Muscle of leg (tissue), 11 donors: ENCODE results near the gene MBNL2. TPM values are rescaled to one million over a fixed set of nuclear protein-coding genes. Genes with fewer than 3 reads are reported as not detected.

ENCODE experiments used
- DNase-seq: peaks from one replicate; pipeline ENCODE4 v3.0.0; 2013
- H3K27ac ChIP-seq: one replicate; pipeline ENCODE4 v1.5.1; 2013; ENCODE audit warnings: mild to moderate bottlenecking, low read length, control low read depth
- H3K27me3 ChIP-seq: one replicate; pipeline ENCODE4 v1.6.1; 2013; ENCODE audit warnings: low read length; ENCODE audit not compliant: control insufficient read depth, insufficient read depth
- H3K36me3 ChIP-seq: one replicate; pipeline ENCODE4 v1.6.1; 2013; ENCODE audit warnings: low read length; ENCODE audit not compliant: control insufficient read depth, insufficient read depth
- H3K4me1 ChIP-seq: one replicate; pipeline ENCODE4 v1.6.1; 2013; ENCODE audit warnings: low read length; ENCODE audit not compliant: control insufficient read depth, insufficient read depth
- H3K4me3 ChIP-seq: one replicate; pipeline ENCODE4 v1.5.1; 2013; ENCODE audit warnings: low read length, control low read depth
- H3K9me3 ChIP-seq: replicated peaks from 2 replicates; pipeline ENCODE4 v1.6.1; 2013; ENCODE audit warnings: low read depth, low read length; ENCODE audit not compliant: control insufficient read depth
- whole genome bisulfite sequencing: methylation state at CpG from one replicate; pipeline ENCODE4 v1.1.5; 2013; ENCODE audit warnings: missing lambda C conversion rate; ENCODE audit not compliant: insufficient coverage; 5-methylcytosine and 5-hydroxymethylcytosine counted together
- polyA plus RNA-seq, 8 donors: library from polyadenylated mRNA; unstranded; fragments of 120-200 nt; gene quantifications; one replicate each; pipeline versions ENCODE4 v1.2.1 to v1.2.3, GENCODE V29; 2013; ENCODE audit warnings: inconsistent platforms in 1 of 8, low replicate concordance in 1 of 8; ENCODE audit not compliant: insufficient read length in 8 of 8, insufficient read depth in 1 of 8
- total RNA-seq: library from RNA; stranded (reverse); fragments of 120-200 nt; gene quantifications from one replicate; pipeline ENCODE4 v1.2.4, GENCODE V29; 2013

MBNL2 gene
- total and polyA plus RNA-seq, 9 donors: 20.1 to 37.0 (median 26.8) TPM

DNA sequence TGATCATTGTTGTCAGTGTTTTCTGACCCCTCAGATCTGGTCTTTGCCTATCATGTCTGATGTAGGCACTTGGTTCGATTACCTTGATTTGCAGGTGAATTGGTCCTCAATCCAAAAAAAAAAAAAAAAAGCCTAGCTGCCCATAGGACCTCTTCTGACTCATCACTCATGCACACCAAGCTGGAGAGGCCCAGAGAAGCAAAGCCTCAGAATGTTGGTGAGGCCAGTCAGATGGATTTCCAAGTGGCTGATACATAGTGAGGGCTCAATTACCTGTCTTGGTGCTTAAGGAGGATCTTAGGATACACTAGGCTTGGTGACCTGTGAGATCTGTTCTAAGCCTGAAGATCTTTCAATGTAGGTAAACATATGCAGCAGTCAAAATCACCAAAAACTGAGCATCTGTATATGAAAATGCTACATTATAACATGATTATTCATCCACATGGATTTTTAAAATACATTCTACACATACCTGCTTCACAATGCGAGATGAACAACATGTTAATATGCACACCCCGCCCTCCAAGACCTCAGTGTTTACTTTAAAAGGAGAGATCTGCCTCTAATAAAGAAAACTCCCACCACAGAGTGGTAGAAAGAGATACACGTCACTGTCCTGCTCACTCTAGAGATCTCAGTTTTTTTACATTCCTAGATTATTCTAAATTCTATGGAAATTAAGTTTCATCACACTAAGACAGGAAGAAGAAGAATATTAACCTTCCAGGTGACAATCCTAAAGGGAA lies 132.0 kb downstream of the MBNL2 start:
- Histone ChIP-seq H3K27me3 (no peaks in the 10 kb centered on the region), H3K9me3 (peaks cover 9% of the 10 kb centered on the region), H3K36me3 (peaks cover 31% of the 10 kb centered on the region), H3K4me3 (no peak overlapping the region), H3K27ac (no peak overlapping the region), H3K4me1 (no peaks in the 10 kb centered on the region)
- no peak for DNase-seq
- WGBS: no CpG with 5 or more reads among the region's 4 CpGs

- Histone ChIP-seq H3K36me3 (peaks cover 26% of the 10 kb centered on the region), H3K4me1 (no peaks in the 10 kb centered on the region), H3K27me3 (no peaks in the 10 kb centered on the region), H3K4me3 (no peak overlapping the region), H3K27ac (no peak overlapping the region), H3K9me3 (peaks cover 9% of the 10 kb centered on the region)
- 93% methylated on average over 3 of the region's 5 CpGs for WGBS
- DNase-seq: no peak
These were observed 132.7 kb downstream of the MBNL2 start for GRCh38 chr13:97354808-97355207.

DNA sequence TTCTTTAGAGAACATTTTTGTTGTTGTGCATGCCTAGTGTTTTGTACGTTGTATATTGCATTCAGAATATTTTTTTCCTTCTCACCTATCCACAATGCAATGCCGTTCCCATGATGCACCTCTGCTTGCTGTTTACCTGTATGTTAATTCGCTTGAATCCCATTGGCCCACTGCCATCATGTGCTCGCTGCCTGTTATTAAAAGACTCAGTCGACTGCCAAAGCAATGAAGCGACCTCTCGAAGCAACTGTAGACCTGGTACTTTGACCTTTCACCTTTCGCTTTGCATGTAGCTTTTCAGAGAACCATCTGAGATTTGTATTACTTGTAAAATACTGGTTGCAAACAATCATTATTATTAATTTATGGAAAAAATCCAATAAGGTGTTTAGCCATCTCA lies 134.5 kb downstream of the MBNL2 start:
- 92% methylated on average over 3 of the region's 8 CpGs for WGBS
- DNase-seq: no peak
- peaks cover 18% of the 10 kb centered on the region for H3K36me3 ChIP-seq

GRCh38 chr13:97359181-97360057 lies 137.3 kb downstream of the MBNL2 start:
- no CpG with 5 or more reads among the region's 8 CpGs for WGBS
- Histone ChIP-seq H3K27me3 (no peaks in the 10 kb centered on the region), H3K36me3 (peaks cover 22% of the 10 kb centered on the region), H3K4me1 (no peaks in the 10 kb centered on the region), H3K4me3 (no peak overlapping the region), H3K27ac (no peak overlapping the region), H3K9me3 (no peaks in the 10 kb centered on the region)
- DNase-seq: peak; percentile 85

More for the DNA sequence above, 134.5 kb downstream of the MBNL2 start:
- H3K9me3 ChIP-seq: no peaks in the 10 kb centered on the region
- no peak overlapping the region for H3K27ac ChIP-seq
- H3K4me3 ChIP-seq: no peak overlapping the region
- no peaks in the 10 kb centered on the region for H3K4me1 ChIP-seq
- no peaks in the 10 kb centered on the region for H3K27me3 ChIP-seq

DNA sequence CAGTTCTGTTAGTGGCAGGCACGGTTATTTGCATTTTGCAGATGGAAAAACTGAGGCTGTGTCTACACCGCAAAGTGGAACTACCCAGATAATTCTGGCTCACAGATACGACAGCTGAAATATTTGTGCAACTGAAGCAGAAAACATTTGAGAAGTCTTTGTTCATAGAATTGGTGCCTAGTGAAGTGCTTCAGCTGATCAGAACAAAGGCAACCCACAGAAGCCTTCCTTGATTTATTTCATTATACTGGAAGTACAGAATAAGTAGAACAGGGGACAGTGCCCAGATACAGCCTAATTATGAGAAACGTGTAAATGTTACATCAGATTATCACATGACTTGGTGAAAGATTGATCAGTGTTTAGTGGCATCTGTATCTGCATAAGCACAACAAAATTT lies 138.5 kb downstream of the MBNL2 start:
- no peak for DNase-seq
- no peak overlapping the region for H3K4me3 ChIP-seq
- WGBS: 100% methylated on average over 1 of the region's 4 CpGs
- no peaks in the 10 kb centered on the region for H3K9me3 ChIP-seq
- H3K4me1 ChIP-seq: no peaks in the 10 kb centered on the region
- peaks cover 22% of the 10 kb centered on the region for H3K36me3 ChIP-seq
- no peak overlapping the region for H3K27ac ChIP-seq
- H3K27me3 ChIP-seq: no peaks in the 10 kb centered on the region

- no peak for DNase-seq
- H3K36me3 ChIP-seq: peaks cover 30% of the 10 kb centered on the region
- no peak overlapping the region for H3K27ac ChIP-seq
- no CpG with 5 or more reads among the region's 1 CpG for WGBS
- H3K27me3 ChIP-seq: no peaks in the 10 kb centered on the region
- no peaks in the 10 kb centered on the region for H3K9me3 ChIP-seq
- H3K4me1 ChIP-seq: peaks cover 9% of the 10 kb centered on the region
- no peak overlapping the region for H3K4me3 ChIP-seq
These were observed 141.9 kb downstream of the MBNL2 start for GRCh38 chr13:97364031-97364430.

- no CpG with 5 or more reads among the region's 4 CpGs for WGBS
- DNase-seq: no peak
- Histone ChIP-seq H3K27ac (no peak overlapping the region), H3K4me3 (no peak overlapping the region), H3K9me3 (no peaks in the 10 kb centered on the region), H3K36me3 (peaks cover 30% of the 10 kb centered on the region), H3K4me1 (peaks cover 9% of the 10 kb centered on the region), H3K27me3 (no peaks in the 10 kb centered on the region)
These were observed 142.7 kb downstream of the MBNL2 start for GRCh38 chr13:97364827-97365226.

DNA sequence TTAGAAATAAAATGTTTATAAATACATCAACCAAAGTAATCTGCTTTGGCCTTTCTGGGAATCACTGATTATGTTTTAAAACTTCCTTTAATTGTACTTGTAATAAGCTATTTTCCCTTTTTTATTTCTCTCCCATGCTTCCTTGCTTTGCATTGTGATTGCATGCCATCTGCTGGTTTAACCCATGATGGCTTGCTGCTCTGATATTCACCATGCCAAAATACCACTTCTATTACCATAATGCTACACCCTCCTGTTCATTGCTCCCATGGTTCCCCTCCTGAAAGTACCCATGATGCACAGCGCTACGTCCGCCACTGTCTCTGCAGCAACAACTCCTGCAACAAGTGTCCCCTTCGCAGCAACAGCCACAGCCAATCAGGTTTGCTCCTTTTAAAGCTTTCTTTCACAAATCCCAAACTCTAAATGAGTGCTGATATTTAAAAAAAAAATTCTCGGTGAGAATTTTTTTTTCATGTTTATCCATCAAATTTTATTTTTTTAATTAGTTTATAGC lies 144.1 kb downstream of the MBNL2 start:
- peaks cover 9% of the 10 kb centered on the region for H3K4me1 ChIP-seq
- no peak overlapping the region for H3K4me3 ChIP-seq
- H3K36me3 ChIP-seq: peaks cover 27% of the 10 kb centered on the region
- WGBS: 95% methylated on average over 3 of the region's 5 CpGs
- no peaks in the 10 kb centered on the region for H3K27me3 ChIP-seq
- H3K27ac ChIP-seq: no peak overlapping the region
- DNase-seq: no peak
- no peaks in the 10 kb centered on the region for H3K9me3 ChIP-seq

DNA sequence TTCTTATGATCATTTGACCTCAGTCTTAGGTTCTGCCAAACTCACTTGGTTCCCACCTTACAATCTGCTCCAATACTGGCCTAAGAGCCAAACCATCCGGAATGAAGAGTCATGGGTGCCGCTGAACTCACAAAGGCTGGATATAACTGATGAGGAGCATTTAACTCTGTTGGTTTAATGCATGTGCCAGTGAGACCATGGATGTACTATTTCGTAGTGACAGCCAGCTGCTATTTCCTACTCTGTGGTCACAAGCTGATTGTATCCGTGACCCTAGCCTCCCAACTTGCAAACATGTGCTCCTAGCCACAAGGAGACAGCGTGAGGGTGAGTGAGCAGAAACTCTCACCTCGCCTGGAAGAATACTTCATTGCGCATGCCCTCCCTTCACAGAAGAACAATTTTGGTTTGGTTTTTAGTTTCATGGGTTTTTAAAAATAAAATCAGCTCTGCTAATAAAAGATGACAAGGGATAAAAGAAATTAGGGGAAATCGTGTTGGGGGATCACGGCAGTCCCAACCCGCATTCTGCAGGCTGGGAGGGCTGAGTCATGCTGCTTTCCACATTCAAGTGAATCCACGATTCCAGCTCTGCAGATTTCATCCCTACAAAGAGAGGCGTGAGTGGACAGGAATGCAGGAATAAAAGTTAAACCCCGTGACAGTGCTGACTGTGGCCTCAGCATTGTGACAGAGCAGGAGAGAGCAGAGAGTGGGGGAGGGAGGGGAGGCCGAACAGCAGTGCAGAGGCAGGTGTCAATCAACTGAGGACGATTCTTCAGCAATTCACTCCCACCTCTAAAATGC lies 145.1 kb downstream of the MBNL2 start:
- Histone ChIP-seq H3K9me3 (no peaks in the 10 kb centered on the region), H3K4me1 (peaks cover 9% of the 10 kb centered on the region), H3K27ac (peak overlapping the region; percentile 29), H3K27me3 (no peaks in the 10 kb centered on the region), H3K36me3 (peaks cover 32% of the 10 kb centered on the region), H3K4me3 (no peak overlapping the region)
- WGBS: 66% methylated on average over 6 of the region's 15 CpGs
- DNase-seq: peak; percentile 59
